NCI-H1092 (cell line): ENCODE data around the gene SMARCA4.

Source experiments
- DNase-seq: peaks from one replicate; lab custom pipeline; 2025; lab: John Stamatoyannopoulos, UW

SMARCA4 gene

DNA sequence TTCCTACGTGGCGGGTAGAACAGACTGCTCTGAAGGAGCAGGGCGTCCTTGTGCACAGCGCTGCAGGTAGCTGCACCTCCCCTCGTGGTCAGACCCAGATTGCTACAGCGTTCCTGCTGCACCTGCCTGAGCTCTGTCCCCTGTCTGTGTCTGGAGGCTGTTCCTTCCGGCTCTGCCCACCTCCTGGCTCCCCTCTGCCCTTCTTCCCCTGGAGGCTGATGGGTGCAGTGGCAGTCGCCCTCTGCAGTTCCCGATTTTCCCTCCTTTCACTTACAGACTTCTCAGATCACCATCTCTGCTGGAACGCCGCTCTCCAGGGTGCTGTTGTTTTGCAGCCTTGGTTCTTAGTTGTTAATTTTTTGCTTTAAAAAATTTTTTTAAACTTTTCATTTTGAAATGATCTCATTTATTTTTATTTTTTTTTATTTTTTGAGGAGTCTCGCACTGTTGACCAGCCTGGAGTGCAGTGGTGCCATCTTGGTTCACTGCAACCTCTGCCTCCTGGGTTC is 53.6 kb downstream of the SMARCA4 start:
- DNase-seq: no peak

- no peak for DNase-seq
Measured at GRCh38 chr19:11016631-11017030, 55.8 kb downstream of the SMARCA4 start.

- no peak for DNase-seq
Measured at GRCh38 chr19:11017275-11018035, 56.6 kb downstream of the SMARCA4 start.

GRCh38 chr19:11018179-11018578 is 57.3 kb downstream of the SMARCA4 start:
- DNase-seq: no peak

- DNase-seq: no peak
Measured at GRCh38 chr19:11018763-11019162, 57.9 kb downstream of the SMARCA4 start.

DNA sequence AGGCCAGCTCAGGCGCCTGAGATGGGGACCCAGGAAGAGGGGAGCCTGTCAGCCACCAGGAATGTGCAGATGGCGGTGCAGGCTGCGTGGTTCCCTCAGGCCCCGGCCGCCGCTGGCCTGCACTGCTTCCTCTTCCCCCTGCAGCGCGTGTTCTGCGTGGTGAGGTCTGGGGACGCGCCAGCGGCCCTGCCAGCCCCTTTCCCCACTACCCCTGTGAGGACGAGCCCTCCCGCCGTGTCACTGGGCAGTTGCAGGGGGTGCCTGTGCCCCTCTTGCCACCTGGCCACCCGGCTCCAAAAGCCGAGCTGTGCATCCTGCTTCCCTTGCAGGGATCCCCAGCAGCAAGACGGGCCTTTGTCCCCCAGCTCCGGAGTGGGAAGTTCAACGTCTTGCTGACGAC is 58.4 kb downstream of the SMARCA4 start:
- DNase-seq: no peak

DNA sequence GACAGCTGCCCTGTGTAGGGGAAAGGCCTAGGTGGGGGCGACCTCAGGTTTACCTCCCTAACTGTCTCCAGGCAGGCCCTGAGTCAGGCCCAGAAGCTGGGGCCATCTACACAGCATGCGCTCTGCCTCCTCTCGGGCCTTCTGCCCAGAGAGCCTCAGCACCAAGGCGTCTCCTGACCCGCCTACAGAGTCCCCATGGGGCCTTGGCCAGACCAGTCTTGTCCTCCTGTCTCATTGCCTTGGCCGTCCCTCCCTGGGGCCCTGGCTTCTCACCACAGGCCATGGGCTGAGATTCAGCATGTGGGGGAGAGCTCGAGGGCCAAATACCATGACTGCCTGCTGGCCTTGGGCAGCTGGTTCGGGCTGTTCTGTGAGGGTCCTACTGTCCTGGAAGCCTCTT is 59.0 kb downstream of the SMARCA4 start:
- DNase-seq: no peak

- DNase-seq: no peak
Measured at GRCh38 chr19:11020423-11020822, 59.6 kb downstream of the SMARCA4 start.

DNA sequence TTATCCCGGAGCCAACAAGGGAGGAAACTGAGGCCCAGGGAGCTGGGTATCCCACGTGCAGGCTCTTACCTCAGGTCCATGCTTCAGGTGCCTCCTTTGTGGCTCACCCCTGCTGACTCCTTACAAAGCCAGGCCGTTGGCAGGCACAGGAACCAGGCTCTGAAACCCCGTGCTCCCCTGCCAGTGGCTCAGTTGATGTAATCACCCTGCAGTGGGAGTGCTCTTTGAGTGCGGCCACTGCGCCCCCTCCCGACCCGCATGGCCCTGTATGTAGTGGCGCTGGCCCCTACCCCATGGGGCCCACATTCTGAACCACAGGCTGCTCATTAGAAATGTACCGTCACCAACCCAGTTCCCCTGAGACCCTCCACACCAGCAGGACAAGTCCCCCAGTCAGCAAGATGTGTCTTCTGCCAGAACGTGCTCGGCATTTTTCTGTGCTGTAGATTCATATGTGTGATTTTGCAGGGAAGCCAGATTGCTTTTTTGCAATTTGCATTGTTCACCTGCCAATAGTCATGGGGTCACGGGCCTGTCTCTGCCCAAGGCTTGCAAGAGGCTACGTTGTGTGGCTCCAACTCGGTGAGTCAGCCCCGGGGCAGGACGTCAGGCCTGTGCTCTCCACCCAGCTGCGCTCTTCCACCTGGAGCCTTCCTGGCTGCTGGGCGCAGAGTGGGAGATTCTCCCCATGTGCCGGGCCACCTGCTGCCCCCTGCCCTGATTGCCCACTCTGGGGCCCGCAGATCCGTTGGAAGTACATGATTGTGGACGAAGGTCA is 60.3 kb downstream of the SMARCA4 start:
- DNase-seq: no peak

- no peak for DNase-seq
Measured at GRCh38 chr19:11021760-11022144, 60.9 kb downstream of the SMARCA4 start.

GRCh38 chr19:11023016-11023415 is 62.2 kb downstream of the SMARCA4 start:
- DNase-seq: no peak

DNA sequence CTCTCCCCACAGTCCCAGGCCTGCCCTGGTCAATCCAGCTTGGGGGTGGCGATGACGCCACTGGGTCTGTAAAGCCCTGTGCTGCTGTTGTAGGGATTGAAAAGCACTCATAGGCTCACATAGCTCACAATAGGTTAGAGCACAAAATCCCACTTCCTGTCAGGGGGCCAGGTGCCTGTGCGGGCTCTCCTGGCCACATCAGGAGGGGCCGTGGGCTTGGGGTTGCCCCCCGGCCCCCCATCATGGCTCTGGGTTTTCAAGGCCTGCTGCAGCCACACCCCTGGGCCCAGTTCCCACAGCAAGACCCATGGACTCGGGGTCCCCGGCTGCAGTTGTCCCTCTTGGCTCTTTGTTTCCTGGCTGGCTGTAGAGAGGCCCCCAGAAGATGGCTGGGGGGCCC is 62.9 kb downstream of the SMARCA4 start:
- DNase-seq: no peak

DNA sequence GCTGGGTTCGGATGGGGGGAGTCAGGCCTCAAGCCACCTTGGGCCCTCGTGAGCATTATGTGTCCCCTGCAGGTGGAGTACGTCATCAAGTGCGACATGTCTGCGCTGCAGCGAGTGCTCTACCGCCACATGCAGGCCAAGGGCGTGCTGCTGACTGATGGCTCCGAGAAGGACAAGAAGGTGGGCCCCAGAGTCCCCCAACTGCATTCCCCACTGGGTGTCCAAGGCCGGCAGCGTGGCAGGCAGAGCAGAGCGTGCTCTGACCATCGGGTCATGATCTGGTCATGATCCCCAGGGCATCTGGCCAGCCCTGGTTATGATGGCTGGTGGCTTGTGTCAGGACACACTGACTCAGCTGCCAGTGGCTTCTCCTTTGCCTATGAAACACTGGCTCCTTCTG is 63.4 kb downstream of the SMARCA4 start:
- DNase-seq: no peak

- no peak for DNase-seq
Measured at GRCh38 chr19:11025006-11025405, 64.2 kb downstream of the SMARCA4 start.

DNA sequence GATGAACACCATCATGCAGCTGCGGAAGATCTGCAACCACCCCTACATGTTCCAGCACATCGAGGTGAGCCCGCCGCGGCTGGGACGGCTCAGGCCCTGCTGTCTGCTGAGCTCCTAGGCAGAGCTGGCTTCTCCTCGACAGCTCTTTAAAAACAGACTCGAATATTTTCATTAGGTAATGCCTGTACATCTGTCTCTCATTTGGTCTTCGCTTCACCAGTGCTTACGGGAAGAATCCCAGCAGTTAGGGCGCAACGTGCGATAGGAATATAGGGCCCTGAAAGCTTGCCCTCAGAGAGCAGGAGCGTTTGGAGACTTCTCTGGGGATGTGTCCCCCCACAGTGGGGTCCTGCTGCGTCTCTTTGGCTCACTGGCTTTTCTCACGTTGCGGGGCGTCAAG is 64.6 kb downstream of the SMARCA4 start:
- DNase-seq: no peak

GRCh38 chr19:11025997-11026396 is 65.2 kb downstream of the SMARCA4 start:
- no peak for DNase-seq

- no peak for DNase-seq
Measured at GRCh38 chr19:11027381-11027780, 66.6 kb downstream of the SMARCA4 start.

- no peak for DNase-seq
Measured at GRCh38 chr19:11028146-11028545, 67.3 kb downstream of the SMARCA4 start.

DNA sequence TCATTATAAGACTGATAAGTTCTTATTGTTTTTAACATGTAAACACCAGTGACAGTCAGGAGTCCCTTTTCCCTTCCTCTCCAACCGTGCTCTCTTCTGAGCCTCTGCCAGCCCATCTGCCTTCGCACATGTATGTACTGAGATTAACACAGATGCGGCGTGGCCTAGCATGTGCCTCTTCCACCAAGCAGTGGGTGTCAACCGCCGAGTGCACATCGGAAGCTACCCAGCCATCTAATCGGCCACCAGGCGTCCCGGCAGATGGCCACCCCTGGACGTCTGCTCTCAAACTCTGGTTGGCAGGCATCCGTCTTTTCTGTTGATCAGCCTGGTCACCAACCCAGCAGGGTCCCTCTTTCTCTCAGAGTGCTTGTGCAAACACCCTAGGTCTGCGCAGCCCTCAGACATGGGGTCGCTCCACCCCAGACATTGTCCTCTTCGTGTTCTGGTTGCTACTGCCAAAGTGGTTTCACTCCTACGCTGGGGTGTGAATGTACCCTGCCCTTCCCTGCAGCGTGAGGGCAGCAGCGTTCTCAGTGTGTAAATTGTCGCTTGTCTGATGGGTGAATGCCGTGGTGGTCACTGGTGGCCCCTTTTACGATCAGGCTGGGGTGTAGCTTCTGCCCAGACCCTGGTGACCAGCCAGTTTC is 70.7 kb downstream of the SMARCA4 start:
- peak; percentile 39 for DNase-seq

DNA sequence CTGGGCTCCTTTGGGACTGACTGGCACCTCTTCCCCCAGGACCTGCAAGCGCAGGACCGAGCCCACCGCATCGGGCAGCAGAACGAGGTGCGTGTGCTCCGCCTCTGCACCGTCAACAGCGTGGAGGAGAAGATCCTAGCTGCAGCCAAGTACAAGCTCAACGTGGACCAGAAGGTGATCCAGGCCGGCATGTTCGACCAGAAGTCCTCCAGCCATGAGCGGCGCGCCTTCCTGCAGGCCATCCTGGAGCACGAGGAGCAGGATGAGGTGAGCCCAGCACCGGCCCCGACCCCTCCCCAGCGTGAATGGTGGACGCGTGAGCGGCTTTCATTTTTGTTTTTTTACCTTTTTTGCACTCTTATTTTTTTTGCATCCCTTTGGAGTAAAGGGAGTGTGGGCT is 72.4 kb downstream of the SMARCA4 start:
- DNase-seq: no peak

- DNase-seq: no peak
Measured at GRCh38 chr19:11033763-11034162, 72.9 kb downstream of the SMARCA4 start.

DNA sequence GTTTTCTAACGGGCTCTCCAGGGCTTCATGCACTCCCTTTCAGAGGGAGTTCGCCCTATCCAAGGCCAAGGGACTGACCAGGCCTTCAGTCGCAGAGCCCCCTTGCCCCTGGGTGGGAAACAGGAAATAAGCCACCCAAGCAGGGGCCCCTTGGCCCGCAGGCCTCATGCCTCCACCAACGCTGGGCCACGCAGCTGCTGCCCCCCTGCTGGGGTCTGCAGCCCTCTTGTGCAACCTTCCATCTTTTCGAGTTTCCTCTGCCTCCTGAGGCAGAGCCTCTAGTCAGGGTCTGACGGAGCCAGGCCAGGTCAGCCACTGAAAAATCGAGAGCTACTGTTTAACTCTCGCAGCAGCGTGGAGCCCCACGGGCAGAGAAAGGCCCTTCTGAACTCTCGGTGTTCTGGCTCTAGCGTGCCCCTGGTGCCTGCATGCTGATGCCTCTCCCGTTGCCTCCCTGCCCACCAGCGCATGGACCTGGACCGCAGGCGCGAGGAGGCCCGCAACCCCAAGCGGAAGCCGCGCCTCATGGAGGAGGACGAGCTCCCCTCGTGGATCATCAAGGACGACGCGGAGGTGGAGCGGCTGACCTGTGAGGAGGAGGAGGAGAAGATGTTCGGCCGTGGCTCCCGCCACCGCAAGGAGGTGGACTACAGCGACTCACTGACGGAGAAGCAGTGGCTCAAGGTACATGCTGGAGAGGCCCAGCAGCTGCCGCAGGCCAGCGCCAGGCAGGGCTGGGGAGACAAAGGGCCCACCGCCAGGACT is 73.8 kb downstream of the SMARCA4 start:
- no peak for DNase-seq
